Thoracic aorta (tissue), 2 donors: ENCODE results near the gene PSMA7. TPM values are rescaled to one million over a fixed set of nuclear protein-coding genes. Genes with fewer than 3 reads are reported as not detected.

Source experiments
- ATAC-seq: fragments of 150-250 bp; one replicate; pipeline ENCODE4 v1.8.0; 2017; ENCODE audit warnings: low read depth; ENCODE audit not compliant: insufficient number of reproducible peaks, low FRiP score
- DNase-seq: peaks from one replicate; pipeline ENCODE4 v3.0.0-alpha.2; 2020; ENCODE audit warnings: low spot score
- H3K27ac ChIP-seq, 2 donors: fragments of 200-600 bp; sonication (generic); 1 replicate in 1 of 2; 2 replicates in 1 of 2; pipeline ENCODE4 v1.5.1; 2016; ENCODE audit warnings: mild to moderate bottlenecking in 2 of 2, moderate library complexity in 2 of 2
- H3K27me3 ChIP-seq: fragments of 200-600 bp; sonication (generic); replicated peaks from 2 replicates; pipeline ENCODE4 v1.6.0; 2016; ENCODE audit warnings: mild to moderate bottlenecking; ENCODE audit not compliant: insufficient read depth
- H3K36me3 ChIP-seq: fragments of 200-600 bp; sonication (generic); one replicate; pipeline ENCODE4 v1.5.1; 2016
- H3K4me1 ChIP-seq, 2 donors: fragments of 200-600 bp; sonication (generic); 1 replicate in 1 of 2; 2 replicates in 1 of 2; pipeline versions ENCODE4 v1.5.1 to v1.6.0; 2016; ENCODE audit warnings: low read depth in 2 of 2, mild to moderate bottlenecking in 1 of 2; ENCODE audit not compliant: control insufficient read depth in 1 of 2
- H3K4me3 ChIP-seq: fragments of 200-600 bp; sonication (generic); 2 replicates; pipeline ENCODE4 v1.5.1; 2016; ENCODE audit warnings: mild to moderate bottlenecking
- H3K9me3 ChIP-seq: fragments of 200-600 bp; sonication (generic); 2 replicates; pipeline ENCODE4 v1.5.1; 2016
- CTCF ChIP-seq: fragments of 200-600 bp; sonication (generic); IDR thresholded peaks from one replicate; pipeline ENCODE4 v1.5.1; 2019; ENCODE audit warnings: antibody characterized with exemption
- total RNA-seq, 2 donors: library from RNA; depleted of rRNA; stranded (reverse); fragments of >200 nt; gene quantifications; one replicate each; pipeline versions ENCODE4 v1.1.0 to v1.2.3, GENCODE V29; 2016

PSMA7 gene
- total RNA-seq: 100 to 1,000 TPM; 185 to 228 TPM

GRCh38 chr20:62143081-62143956, at the start of gene PSMA7, which contains the start of gene SS18L1:
PSMA7 (minus strand) TSS chr20:62143394; CDS start chr20:62143303, 91 bp downstream.
SS18L1 (plus strand) TSS chr20:62143769; CDS start chr20:62143821, 52 bp downstream.
- no peak for TF ChIP-seq CTCF
- DNase-seq: no peak
- H3K27ac ChIP-seq: peak within 1 kb of the TSS; percentile 85 to 89
- peak; percentile 80 for ATAC-seq
- no peaks in the 10 kb centered on the region for H3K9me3 ChIP-seq
- H3K4me3 ChIP-seq: peak within 1 kb of the TSS; percentile 89
- peaks cover 25 to 52% of the 10 kb centered on the region in 2 donors for H3K4me1 ChIP-seq
- no peaks in the 10 kb centered on the region for H3K27me3 ChIP-seq
- peaks cover 21% of the 10 kb centered on the region for H3K36me3 ChIP-seq

GRCh38 chr20:62192635-62193034, 49.4 kb upstream of the PSMA7 start:
- no peak for TF ChIP-seq CTCF
- H3K4me3 ChIP-seq: no peak overlapping the region
- H3K36me3 ChIP-seq: peaks cover 11% of the 10 kb centered on the region
- H3K27ac ChIP-seq: no peak overlapping the region
- no peaks in the 10 kb centered on the region for H3K4me1 ChIP-seq
- no peaks in the 10 kb centered on the region for H3K9me3 ChIP-seq
- ATAC-seq (no peak), DNase-seq (no peak)
- H3K27me3 ChIP-seq: no peaks in the 10 kb centered on the region

GRCh38 chr20:62191781-62192559, 48.8 kb upstream of the PSMA7 start:
- no peak overlapping the region for H3K27ac ChIP-seq
- DNase-seq (no peak), ATAC-seq (no peak)
- H3K9me3 ChIP-seq: no peaks in the 10 kb centered on the region
- no peak overlapping the region for H3K4me3 ChIP-seq
- peaks cover 10% of the 10 kb centered on the region for H3K36me3 ChIP-seq
- TF ChIP-seq CTCF: no peak
- H3K27me3 ChIP-seq: no peaks in the 10 kb centered on the region
- peaks cover 0 to 4% of the 10 kb centered on the region in 2 donors for H3K4me1 ChIP-seq

GRCh38 chr20:62190639-62191411, 47.6 kb upstream of the PSMA7 start:
- peaks cover 3% of the 10 kb centered on the region for H3K36me3 ChIP-seq

More at GRCh38 chr20:62190639-62191411, 47.6 kb upstream of the PSMA7 start:
- H3K27ac ChIP-seq: no peak overlapping the region
- H3K4me3 ChIP-seq: no peak overlapping the region
- ATAC-seq (no peak), DNase-seq (no peak)
- no peak for TF ChIP-seq CTCF
- H3K27me3 ChIP-seq: no peaks in the 10 kb centered on the region
- H3K4me1 ChIP-seq: peaks cover 0 to 9% of the 10 kb centered on the region in 2 donors
- H3K9me3 ChIP-seq: no peaks in the 10 kb centered on the region
